Measurements from ENCODE around the gene SLC6A6.

SLC6A6 gene

DNA sequence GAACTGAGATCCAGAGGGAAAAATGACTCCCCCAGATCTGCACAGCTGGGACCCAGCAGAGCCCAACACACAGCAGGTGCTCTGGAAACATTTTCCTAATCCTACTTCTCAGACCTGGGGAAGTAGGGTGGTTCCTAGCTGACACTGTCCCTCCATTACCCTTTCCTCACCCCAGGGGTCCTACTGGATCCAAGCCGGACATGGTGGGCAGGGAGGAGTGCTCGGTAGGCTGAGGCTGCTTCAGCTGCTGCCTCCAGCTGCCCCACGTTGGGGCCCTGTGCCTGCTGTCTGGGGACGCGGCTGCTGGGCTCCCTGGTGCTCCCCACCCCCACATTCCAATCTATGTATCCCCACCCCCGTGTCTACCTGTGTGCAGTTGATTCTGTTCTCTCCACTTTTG lies 29.8 kb upstream of the SLC6A6 start:
- DNase-seq, result no peak

DNA sequence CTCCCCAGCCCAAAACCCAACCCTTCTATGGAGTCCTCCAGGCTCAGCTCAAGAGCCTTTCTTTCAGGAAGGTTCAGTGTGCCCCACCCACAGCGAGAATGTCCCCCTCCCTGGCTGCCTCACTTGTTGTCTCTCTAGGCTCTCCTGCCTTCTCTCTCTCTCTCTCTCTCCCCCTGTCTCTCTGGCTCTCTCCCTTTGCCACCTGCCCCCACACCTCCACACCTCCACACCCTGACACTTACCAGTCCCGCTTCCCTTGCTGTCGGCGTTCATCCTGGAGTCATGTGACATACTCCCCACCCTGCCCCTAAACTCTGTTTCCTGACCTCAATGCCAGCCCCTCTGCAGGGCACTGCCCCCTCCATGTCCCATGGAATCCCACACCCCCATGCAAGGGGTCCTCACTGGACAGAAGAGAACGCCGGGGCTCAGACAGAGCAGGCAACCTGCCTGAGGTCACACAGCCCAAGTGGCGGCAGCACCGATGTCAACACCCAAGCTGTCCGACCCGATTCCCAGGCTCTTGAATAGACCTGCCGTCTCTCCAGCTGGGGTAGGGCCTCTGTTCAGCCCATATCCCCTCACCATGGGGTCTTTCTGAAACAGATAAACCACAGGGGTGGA lies 28.5 kb upstream of the SLC6A6 start:
- no peak for DNase-seq

DNA sequence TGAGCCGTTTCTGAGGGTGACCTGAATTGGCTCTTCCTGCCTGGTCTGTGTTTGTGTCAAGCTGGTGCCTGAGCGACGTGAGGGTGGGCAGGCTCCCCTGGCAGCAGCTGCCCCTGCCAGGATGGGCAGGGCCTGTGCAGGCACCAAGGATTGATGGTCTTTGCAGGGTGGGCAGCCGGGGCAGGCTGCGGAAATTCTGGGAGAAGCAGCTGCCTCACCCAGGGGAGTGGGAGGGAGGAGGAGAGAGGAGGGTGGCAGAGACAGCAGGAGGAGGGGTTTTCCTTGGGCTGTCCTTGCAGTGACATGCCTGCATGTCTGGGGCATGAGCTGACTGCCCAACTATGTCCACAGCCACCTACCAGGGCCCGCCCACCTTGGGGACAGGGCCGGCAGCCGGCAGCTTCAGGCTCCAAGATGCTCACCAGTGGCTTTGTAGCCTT lies 27.9 kb upstream of the SLC6A6 start:
- DNase-seq, result no peak

DNA sequence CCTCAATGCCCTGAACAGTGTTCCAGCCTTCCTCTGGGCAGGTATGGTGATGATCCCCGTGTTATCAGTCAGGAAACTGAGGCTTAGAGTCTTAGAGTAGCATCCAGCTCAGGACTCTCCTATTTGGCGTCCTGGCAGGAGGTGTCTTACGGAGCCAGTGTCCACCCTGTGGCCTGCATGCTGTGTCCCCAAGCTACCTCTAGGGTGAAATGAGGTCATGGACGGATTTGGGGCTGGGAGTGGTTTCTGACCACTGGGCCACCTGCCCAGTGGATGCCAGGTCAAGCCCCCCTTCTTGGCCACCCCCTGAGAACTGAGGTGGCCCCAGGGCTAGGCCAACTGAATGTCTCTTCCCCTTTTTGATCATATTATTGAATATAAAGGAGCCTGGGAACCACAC lies 27.2 kb upstream of the SLC6A6 start:
- no peak for DNase-seq

DNA sequence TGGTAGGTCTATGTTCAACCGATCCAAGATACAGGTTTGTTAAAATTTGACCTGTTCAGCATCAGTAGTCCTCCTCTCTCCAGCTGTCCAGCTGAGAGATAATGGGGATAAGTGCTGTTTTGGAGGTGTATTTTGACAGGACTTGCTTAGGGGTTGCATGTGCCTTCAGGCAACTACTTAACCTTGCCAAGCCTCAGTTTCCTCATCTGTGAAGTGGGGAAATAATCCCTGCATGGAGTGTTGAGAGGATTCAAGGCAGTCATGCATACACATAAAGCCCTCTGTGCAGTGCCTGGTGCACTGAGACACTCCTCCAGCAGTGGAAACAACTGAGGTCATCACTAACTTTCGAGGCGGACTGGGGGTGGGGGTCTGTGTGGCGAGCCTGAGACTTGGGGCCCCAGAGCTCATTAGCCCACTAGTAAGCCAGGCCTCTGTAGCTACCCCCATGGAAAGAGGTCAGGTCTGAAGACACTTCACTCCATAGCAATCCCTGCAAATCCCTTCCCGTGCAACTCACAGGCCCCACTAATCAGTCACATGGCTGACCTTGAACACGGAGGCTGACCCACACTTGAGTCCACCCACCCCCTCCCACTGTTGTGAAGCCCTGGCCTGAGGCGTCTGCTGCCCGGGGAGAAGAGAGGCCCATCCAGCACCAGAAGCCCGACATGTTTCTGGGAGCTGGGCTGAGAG lies 25.9 kb upstream of the SLC6A6 start:
- no peak for DNase-seq

DNA sequence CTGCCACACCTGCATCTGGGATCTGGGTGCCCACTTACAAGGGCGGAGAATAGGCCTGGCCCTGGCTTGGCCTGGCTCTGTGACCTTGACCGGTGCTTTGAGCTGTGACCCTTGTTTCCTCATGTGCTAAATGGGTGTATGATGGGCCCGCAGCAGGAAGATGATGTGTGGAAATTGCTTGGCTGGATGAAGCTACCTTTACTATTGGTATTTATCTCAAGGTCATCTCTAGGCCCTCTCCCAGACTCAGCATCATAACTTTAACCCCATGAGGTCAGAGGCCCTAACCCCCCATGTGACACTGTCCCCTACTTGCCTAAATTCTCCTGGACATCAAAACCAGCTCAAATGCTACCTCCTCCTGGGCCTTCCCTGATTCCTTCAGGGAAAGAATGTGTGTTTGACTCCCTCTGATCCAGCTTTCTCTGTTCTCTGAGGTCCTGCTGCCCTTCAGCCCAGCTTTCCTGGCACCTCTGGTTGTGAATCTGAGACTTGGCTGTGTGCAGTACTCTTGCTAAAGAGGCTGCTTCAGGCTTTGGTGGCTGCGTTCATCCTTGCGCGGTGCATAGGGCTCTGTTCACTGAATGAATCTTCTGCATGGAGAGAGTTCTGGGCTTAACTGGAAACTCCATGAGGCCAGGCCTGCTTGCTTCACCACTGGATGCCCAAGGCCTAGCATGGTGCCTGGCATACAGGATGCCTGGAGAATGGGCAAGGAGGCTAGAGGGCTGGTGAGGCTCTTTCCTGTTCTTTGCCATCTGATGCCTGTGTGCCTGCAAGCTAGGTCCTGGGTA lies 25.2 kb upstream of the SLC6A6 start:
- DNase-seq, result no peak

DNA sequence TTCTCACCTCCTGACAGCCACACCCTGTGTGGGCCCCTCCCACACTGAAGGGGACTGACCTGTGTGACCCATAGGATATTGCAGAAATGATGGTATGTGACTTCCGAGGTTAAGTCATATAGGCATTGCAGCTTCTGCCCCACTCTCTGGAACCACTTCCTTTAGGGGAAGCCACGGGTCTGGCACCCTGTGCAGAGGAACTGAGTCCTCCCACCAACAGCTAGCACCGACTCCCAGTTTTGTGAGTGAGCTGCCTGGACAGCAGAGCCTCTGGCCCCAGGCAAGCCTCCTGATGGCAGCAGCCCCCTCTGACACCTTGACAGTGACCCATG lies 24.6 kb upstream of the SLC6A6 start:
- peak; percentile 8 for DNase-seq

DNA sequence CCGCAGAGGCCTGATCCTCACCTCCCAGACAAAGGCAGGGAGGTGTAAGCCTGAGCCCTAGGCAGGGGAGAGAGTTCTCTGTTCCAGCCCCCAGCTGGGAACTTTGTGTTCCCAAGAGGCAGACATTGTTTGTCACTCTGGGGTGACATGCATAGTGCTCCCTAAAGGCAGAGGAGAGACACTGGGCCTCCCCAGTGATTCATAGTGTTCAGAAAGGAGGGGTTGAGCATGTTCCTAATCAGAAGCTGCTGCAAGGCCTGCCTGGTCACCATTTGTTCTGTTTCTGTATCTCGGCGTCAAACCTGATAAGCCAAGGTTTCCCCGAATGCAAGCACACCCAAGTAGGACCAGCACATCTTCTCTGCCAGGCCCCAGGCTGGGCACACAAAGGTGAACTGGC lies 24.0 kb upstream of the SLC6A6 start:
- no peak for DNase-seq

DNA sequence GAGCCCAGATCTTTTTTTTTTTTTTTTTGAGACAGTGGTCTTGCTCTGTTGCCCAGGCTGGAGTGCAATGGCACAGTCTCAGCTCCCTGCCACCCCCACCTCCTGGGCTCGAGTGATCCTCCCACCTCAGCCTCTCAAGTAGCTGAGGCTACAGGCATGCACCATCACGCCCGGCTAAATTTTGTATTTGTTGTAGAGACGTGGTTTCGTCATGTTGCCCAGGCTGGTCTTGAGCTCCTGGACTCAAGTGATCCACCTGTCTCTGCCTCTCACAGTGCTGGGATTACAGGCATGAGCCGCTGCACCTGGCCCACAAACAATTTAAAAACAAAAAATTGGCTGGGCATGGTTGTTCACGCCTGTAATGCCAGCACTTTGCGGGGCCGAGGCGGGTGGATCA lies 22.6 kb upstream of the SLC6A6 start:
- no peak for DNase-seq

DNA sequence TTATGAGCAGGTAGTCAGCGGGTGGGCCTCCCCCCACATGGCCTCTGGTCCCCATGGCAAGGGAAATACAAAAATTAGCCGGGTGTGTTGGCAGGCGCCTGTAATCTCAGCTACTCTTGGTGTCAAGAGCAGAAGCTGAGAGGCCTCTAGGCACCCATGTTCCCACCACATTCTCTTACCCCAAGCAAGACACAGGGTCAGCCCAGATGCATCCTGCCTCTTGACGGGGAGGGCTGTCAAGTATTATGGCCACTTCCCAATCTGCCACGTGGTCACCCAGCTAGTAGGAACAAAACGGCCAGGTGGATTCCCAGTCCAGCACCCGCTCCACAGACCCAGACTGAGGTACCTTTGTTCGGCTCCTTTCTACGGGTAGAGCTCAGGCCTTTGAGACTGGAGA lies 16.2 kb upstream of the SLC6A6 start:
- no peak for DNase-seq

DNA sequence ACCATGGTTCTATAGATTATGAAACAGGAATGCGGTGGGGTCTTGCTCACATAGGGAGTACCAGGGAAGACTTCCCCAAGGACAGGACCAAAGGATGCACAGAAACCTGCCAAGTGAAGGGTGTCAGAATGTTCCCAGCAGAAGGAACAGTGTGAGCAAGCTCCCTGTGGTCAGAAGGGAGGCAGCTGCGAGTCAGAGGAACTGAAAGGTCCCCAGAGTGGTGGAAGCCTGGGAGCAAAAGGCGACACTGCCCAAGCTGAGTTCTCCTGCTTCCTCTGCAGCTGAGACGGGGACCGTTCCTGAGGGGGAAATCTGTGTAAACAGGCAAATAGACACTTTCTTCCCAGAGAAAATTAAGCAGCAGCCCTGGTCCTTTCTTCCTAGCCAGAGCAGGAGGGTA lies 14.2 kb upstream of the SLC6A6 start:
- no peak for DNase-seq

DNA sequence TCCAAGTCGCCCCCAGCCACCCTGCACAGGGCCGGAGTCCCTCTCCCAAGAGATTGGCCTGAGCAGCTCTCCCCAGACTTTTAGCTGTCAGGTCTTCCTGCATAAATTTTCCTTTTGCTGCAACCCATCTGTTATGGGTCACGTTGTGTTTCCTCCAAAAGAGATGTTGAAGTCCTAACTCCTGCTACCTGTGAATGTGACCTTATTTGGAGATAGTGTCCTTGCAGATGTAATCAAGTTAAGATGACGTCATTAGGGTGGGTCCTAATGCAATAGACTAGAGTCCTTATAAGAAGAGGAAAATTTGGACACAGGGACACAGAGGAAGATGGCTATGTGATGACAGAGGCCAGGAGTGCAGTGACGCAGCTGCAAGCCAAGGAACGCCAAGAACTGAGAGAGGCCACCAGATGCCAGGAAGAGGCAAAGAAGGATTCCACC lies 13.2 kb upstream of the SLC6A6 start:
- DNase-seq, result no peak

DNA sequence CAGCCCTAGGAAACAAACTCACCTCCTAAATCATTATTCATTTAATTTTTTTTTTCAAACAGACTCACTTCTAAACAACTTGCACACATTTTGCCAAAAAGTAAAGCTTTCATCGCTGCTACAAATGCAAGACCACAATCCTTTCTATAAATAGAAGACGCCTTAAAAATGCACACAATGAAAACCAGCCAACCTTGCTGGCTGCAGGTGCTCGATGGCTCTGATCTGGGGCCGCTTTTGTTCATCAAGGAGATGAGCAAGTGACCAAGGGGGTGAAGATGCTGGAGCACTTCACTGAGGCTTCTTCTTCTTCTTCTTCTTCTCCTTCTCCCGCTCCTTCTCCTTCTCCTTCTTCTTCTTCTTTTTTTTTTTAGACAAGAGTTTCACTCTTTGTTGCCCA lies 12.7 kb upstream of the SLC6A6 start:
- DNase-seq, result no peak

DNA sequence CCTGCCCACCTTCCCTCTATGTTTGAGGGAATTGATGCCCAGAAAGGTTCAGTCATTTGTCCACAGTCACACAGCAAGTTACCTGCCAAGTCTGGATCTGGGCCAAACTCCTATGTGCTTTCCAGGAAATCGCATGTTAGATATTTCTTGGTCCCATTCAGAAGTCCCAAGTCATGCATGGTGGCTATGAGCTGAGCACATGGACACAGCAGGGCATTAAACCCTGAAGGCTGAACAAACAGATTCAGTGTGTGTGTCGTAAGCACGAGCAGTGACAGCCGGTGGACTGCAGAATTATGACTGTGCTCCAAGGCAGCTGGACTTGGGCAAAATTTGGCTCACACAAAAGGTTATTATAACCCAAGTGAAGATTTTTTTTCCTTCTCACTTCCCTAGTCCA lies 11.4 kb upstream of the SLC6A6 start:
- no peak for DNase-seq

DNA sequence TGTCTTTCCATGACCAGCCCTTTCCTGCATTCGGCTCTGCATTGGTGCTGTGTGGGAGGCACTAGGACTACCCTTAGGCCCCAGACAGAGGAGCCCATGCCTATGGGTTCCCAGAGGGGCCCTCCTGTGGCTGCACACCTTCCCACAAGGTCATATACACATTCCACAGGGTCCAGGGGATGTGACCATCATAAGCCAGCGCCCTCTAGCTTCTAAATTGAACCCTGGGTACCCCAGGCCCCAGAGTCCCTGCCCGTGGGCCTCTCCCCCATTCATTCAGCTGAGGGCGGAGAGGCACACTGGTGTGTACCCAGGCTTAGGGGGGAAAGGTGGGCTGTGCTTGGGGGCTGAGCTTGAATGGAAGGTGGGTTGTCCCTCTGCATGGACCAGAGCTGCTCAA lies 10.2 kb upstream of the SLC6A6 start:
- DNase-seq, result no peak

DNA sequence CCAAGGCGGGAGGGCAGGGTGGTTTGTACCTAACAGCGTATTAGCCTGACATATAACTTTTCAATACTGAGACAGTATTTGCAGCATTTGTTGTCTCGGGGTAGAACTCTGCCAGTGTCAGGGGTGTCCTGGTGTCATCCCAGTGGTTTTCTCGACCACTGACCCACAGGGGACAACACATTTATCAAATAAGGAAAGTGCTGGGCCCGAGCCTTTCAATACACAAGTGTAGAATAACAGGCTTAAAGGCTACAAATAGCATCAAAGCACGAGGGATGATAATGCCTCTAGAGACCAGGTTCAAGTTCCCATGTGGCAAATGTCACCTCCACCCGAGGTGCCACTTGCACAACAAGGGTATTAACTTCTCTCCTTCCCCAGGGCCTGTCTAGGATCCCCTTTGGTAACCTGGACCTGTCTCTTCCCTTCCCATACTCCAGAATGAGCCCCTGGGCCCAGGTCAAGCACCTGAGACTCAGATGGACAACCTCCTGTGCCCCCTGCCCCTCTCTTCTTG lies 9.5 kb upstream of the SLC6A6 start:
- DNase-seq, result no peak

DNA sequence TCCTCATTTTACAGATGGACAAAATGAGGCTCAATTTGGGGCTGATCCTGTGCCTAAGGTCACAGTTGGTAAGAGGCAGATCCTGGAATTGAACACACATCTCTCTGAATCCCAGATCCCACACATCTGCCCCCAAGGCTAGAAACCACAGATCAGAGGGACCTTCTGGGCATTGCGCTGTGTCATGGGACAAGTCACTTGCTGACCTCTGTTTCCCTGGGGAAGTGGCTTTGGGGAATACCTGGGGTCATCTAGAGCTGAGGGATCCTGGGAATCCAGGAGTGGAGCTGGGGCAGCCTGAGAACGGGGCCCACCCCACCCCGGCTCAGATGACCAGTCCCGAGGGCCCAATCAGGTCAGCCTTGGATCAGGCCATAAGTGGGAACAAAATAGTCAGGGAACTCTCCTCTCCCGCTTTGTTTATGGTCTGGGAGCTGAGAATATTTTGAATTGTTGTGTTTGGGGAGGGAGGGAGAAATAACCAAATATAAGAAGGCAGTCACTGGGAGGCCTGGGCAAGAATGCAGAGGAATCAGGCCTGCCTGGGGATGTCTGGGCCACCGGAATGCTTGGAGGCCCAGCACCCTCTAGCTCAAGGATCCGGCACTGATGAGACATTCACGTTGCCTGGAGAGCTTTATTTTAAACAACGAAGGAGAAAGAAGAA lies 8.8 kb upstream of the SLC6A6 start:
- no peak for DNase-seq

DNA sequence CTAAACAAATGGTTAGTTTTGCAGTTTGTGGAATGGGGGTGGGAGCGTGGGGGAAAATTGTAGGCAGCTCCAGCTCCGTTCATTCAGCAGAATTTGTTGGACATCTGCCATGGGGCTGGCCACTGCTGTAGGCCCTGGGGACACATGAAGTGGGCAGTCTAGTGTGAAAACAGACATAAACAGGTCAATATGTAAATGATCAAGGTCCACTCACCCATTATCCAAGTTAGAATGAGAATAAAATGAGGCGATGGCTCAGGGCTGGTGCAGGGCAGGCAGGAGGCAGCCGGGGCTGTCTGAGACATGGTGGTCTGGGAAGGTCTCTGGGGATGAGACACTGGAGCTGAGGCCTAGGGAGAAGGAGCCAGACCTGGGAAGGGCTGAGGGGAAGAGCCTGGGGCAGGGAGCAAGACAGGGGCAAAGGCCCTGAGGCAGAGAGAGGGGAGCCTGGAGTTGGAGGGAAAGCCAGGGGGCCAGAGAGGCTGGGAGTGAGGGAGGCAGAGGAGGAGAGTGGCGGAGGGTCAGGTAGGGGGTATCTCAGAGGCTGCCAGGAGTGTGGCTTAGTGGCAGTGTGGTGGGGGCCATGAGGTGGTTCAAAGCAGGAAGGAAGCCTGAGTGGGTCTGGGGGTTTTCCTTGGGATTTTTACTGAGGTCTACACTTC lies 6.2 kb upstream of the SLC6A6 start:
- no peak for DNase-seq

DNA sequence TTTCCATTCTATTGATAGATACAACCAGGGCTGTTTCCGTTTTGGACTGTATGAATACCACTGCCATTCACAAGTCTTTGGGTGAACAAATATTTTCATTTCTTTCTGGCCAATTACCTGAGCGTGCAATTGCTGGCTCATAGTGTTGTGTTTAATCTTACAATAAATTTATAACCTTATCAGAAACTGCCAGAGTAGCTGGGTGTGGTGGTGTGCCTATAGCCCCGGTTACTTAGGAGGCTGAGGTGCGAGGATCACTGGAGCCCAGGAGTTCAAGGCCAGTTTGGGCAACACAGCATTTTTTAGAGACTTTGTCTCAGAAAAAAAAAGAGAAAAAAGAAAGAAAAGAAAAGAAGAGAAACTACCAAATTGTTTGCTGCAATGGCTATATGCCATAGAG lies 5.4 kb upstream of the SLC6A6 start:
- no peak for DNase-seq

DNA sequence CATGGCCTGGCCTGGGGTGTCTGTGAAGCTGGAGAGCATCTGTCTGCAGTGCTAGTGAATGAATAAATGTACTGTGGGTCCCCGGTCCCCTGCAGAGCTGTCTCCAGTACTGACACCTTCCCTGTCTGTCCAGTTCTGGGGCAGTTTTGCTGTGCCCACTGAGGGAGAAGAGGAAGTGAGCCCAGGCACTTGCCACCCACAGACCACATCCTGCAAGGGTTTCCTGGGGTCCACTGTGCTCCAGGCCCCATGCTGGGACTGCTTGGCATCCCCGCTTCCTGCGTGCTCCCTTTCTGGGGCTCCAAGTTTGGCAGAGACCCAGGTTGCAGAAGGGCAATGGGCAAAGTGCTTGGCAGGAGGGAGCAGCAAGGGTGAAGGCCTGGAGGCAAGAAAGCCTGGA lies 4.9 kb upstream of the SLC6A6 start:
- DNase-seq, result no peak

DNA sequence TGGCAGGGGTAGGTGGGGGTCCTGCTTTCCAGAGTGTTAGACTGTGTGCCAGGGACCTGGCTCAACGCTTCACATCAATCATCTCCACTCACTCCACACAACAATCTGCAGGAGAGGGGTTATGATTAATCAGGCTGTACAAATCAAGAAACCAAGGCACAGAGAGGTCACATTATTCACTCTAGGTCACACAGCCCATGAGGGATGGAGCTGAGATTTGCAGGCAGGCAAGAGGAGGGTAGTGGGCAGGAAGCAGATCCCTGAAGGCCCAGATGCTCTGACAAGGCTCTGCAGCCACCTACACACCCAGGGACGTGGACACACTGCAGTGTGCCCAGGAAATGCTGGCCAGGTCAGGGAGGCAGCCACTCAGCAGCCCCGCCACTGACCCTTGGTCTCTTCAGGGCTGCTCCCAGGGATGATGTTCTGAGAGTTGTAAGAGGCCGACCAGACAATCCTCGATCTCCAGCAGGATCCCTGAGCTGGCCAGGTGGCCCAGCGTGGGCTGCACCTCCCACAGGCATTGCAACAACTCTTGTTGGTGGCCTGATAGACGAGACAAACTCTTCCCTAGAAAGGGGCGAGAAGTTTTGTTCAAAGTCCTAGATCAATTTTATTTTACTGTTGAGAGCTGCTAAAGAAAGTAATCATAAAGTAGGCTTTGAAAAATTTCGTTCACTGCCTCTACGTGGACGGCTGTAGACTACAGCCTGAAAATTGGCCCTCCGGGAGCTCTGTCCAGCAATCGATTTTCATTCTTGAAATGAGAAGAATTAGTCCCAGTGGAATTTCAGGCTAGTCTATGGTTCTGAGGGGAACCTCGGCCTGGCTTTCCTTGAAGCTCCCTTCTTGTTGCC lies 4.2 kb upstream of the SLC6A6 start:
- DNase-seq, result no peak

DNA sequence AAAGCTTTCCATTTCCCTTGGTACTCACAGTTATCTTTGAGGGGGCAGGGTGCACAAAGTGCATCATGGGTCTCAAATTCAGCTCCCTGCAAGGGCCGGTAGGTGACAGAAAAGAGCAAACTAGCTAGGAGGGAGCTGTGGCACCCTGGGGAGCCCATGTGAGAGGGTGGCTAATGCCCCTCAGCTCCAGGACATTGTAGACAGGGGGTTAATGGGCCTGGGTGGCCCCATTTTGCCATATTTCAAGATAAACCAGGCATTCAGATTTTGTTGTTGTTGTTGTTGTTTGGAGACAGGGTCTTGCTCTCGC lies 3.7 kb upstream of the SLC6A6 start:
- no peak for DNase-seq
